HG03064 (cell line): ENCODE data around the gene CHTF18.
A peak's percentile ranks its signal among the peaks of the same experiment; 100 is the strongest.
"Not testable (repeated sequence)": the region's sequence is repeated elsewhere in the genome, so short reads cannot be mapped to it uniquely, and the experiment has no call there.

Source experiments
- ATAC-seq: cut with Tn5 transposase; IDR thresholded peaks from one replicate; pipeline ENCODE4 v1.9.1; 2021; ENCODE audit warnings: low read depth; ENCODE audit not compliant: unreplicated experiment

CHTF18 gene

DNA sequence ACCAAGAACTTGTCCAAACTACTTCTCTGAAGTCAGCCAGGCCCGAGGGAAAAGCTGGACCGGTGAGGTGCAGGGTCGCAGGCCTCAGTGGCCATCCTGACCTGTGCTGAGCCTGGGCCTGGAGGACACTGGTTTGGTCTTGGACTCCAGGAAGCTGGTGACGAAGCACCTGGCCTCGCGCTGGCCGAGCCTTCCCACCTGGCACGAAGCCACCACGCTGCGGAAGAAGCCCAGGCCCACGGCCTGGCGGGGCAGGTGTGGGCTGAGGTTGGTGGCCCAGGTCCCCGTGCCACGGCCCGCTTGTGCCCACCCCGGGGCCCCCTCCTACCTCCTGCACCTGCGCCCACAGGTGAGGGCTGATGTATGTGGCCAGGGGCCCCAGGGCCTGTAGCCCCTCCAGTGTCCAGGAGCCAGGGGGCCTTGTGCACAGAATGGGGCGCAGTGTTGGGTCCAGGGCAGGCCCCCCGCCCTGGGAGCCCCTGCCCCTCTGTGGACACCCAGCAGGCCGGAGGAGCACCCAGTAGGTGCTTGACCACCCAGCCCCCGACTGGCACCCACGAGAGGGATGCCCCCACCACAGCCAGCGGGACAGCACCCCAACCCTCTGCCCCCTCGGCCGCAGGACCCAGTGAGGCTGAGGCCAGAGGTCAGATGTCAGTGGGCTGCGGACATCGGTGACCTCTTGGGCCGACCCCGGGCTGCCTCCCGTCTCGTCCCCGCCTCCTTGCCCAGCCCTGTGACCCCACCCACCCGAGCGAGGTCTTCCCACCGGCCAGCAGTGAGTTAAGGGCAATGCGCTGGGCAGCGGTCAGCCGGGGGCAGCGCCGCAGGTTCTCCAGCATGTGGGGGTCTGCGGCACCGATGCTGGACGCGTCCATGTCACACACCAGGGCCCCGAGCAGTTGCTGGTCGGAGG lies 14.1 kb upstream of the CHTF18 start:
- no peak for ATAC-seq

DNA sequence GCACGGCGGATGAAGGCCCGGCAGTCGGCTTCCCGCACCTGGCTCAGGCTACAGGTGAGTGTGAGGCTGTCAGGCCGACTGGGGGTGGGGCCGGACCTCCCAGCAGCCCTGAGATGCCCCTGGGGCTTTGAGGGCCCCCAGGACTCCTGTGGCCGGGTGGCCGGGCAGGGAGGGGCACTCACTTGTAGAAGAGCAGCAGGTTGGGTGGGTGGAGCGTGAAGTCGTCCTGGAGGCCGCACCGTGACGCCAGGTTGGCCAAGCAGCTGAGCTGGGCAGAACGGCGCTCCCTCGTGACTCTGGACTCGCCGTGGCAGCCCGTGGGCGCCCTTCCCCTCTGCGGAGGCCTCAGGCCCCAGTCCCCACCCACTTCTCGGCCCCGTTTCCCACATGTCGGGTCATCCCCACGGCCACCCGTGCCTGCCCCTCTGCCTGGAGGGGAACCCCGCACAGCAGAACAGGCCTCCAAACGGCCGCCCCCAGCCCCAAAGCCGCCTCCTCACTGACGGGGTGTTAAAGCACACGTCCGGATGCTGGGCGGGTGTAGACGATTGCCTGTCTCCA lies 13.1 kb upstream of the CHTF18 start:
- ATAC-seq = no peak

DNA sequence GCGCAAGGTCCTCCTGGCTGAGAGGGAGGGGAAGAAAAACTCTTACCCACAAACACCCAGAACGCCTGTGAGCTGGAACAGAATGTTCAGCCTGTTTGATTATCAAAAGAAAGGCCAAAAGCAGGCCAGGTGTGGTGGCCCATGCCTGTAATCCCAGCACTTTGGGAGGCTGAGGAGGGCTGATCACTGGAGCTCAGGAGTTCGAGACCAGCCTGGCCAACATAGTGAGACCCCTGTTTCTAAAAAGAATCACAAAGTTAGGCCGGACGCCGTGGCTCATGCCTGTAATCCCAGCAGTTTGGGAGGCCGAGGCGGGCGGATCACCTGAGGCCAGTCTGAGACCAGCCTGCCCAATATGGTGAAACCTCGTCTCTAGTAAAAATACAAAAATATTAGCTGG lies 12.1 kb upstream of the CHTF18 start:
- not testable (repeated sequence) for ATAC-seq

DNA sequence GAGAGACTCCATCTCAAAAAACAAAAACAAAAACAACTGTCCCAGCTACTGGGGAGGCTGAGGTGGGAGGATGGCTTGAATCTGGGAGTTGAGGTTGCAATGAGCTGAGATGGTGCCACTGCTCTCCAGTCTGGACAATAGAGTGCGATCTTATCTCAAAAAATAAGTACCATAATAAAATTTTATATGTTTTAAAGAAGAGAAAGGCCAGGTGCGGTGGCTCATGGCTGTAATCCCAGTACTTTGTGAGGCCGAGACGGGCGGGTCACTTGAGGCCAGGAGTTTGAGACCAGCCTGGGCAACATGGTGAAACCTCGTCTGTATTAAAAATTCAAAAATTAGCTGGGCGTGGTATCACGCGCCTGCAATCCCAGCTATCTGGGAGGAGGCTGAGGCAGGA lies 11.6 kb upstream of the CHTF18 start:
- no peak for ATAC-seq

DNA sequence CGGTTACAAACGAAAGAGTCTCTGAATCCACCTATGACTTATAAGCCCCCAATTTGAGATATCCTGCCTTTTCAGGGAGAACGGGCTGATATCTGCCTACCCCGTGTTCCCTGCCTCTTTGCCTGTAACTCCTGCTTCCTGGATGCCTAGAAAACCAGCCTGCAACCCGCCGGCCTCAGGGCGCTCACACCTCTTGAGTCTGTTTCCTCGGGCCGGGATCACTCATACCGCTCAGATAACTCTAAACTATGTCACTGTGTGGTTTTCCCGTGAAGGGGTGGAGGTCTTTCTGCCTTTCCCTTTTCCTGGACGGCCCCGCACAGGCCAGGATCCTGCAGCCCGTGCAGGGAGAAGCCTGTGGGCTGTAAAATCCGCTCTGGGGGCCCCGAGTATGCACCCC lies 10.6 kb upstream of the CHTF18 start:
- no peak for ATAC-seq

DNA sequence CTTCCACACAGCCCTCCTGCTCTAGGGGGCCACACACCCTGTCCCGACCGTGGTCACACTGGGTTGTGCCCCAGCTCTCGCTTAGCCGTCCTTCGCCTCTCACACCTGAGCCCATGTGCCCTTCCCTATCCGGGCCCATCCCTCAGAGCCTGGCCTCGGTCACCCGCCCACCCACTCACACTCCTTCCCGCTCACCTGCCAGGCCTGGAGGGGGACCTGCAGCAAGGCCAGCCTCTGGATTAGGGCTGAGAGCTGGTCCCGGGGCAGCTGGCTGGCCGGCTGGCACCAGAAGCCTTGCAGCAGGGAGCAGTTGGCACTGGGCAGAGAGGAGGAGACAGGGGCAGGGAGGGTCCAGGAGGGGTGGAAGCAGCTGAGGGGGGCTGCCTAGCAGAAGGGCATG lies 10.0 kb upstream of the CHTF18 start:
- no peak for ATAC-seq

DNA sequence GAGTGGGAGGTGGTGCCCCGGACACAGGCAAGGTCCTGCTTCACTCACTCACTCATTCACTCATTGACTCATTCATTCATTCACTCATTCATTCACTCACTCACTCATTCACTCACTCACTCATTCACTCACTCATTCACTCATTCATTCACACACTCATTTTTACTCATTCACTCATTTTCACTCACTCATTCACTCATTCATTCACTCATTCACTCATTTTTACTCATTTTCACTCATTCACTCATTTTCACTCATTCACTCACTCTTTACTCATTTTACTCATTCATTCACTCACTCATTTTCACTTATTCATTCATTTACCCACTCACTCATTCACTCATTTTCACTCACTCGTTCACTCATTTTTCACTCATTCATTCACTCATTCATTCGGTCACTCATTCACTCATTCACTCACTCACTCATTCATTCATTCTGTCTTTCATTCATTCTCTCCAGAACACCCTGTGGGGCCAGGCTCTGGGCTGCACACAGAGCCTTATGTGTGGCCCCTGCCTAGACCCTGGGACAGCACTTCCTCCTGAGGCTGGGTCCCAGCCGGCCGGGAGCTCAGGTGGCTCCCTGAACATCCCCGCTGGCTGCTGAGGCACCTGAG lies 9.4 kb upstream of the CHTF18 start:
- no peak for ATAC-seq

DNA sequence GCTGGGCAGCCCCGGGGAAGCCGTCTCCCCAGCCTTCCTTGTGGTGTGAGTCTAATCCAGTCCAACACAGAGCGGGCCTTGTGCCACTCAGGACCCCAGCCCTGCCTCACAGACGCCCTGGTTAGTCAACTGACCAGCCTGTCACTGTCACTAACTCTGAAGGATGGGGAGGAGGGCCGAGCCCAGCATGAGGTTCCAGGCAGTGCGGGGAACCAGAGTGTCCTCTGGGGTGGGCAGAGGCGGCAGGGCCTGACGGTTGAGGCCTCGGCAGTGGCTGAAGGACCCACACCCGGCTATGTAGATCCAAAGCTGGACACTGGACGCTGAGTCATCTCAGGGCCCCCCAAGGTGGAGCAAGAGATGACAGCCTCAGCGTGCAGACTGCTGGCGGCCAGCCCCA lies 8.9 kb upstream of the CHTF18 start:
- ATAC-seq = no peak

DNA sequence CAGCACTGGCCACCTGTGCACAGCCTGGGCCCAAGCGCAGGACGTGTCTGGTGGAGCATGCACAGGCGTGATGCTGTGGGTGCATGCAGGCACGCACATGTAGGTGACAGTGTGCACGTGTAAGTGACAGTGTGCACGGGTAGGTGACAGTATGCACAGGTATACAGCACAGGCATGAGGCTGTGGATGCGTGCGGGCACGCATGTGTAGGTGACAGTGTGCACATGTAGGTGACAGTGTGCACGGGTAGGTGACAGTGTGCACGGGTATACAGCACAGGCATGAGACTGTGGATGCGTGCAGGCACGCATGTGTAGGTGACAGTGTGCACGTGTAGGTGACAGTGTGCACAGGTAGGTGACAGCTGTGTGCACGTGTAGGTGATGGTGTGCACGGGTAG lies 8.1 kb upstream of the CHTF18 start:
- ATAC-seq = no peak

DNA sequence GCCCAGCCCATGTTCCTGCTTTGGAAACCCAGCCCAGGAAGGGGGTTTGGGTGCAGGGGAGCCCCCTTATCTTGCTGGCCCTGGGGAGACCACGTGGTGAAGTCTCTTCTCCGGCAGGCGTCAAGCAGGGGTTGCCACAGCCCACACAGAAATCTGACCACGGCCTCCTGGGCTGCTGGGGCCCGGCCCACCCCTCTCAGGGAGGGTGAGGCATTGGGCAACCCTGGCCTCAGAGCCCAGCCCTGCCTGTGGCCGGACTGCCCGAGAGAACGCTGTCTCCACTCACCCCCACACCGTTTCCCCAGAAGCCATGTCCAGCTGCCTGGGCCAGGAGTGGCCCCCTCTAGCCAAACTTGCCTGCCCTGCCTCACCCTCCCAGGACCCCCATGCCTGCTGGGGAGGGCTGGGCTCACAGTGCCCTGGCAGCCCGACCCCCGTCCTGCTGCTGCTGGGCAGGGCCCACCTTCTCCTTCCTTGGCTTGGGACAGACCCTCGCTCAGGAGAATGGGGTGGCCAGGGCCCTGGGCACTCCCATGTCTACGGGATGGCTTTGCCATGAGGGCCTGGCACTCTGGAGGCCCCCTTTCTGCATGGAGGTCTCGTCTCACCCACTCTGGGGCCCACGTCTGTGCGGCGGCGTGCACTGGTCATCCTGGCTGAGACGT lies 6.9 kb upstream of the CHTF18 start:
- ATAC-seq = no peak

DNA sequence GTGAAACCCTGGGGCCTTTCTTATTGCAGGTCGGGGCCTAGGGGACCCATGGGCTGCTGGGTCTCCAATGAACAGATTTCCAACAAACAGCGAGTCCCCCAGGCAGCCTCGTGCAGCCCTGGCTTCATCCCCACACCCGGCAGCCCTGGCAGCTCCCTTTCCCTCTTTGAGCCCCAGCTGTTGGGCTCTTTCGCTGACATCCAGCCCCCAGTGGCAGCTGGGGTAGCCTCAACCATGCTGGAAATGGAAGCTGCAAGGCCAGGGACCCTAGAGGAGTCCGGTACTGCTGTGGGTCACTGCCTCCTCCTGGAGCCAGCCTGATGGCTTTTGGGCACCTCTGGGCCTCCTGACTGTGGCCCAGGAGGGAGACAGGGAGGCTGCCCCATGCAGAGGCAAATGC lies 6.2 kb upstream of the CHTF18 start:
- ATAC-seq = no peak

DNA sequence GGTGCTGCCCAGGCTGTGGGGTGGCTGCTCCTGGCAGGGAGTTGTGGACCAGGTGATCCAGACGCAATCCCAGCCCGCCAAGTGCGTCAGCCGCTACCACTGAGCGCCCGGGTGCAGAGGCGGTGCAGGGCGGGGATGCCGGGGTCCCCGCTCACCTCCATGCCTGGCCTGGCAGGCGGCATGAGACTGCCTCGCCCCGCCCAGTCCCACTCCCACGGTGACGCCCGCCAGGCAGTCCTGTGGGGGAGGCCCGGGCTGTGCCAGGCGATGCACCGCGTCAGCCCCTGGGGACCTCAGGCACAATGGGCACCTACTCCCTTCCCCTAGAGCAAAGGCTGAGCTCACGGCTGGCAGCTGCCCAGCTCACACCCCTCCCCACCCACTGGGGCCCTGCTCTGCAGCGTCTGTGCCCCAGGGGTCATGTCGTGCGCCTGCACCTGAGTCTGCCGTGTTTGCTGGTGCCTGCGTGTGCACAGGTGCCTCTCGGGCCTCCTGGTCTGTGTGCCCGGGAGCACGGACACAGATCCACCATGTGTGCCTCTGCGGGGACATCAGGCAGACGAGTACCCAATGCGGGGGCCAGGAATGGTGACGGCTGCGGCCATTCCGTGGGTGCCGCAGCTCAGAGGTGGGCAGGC lies 5.5 kb upstream of the CHTF18 start:
- no peak for ATAC-seq

DNA sequence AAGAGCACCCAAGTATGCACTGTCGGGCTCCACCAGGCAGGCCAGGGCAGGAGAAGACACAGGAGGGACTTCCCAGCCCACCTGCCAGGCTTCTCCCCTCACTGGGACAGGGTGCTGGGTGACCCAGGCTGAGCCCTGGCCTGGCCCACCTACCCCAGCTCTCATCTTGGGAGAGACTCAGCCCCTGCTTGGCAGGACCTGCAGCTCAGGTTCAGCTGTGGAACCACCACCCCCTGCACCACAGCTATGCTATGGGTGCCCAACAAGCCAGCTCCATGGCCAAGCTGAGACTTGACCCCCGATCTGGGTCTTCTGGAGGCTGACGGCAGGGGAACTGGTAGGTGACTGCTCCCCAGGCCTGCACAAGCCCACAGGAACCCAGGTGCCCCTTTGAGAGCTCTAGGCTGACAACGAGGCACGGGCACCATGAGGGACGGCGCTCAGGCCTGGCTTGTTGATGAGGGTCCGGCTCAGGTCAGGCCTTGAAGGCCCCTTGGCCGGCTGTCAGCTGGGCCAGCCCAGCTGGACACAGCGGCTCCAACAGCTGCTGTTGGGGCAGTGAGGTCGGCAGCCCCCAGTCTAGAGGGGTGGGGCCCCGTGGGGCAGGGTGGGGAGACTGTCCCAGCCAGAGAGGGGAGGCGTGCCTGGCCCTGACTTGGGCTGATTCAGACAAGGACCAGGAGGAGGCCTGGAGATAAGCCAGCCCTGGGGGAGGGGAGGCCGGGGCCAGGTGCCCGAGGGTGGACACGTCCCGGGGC lies 4.8 kb upstream of the CHTF18 start:
- no peak for ATAC-seq

DNA sequence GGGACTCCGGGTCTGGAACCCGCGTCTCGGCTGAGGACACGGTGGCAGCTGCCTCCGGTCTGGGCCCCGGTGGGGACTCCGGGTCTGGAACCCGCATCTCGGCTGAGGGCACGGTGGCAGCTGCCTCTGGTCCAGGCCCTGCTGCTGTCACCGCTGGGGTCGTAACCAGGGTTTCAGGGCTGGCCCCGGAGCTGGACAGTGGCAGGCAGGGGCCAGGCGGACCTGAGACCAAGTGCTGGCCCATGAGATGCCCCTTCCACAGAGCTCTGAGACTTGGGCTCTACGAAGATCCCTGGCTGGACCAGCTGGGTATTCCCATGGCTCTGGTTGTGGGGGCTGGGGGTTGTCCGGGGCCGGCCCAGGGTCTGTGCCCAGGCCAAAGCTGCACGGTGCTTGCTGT lies 4.0 kb upstream of the CHTF18 start:
- ATAC-seq = no peak

DNA sequence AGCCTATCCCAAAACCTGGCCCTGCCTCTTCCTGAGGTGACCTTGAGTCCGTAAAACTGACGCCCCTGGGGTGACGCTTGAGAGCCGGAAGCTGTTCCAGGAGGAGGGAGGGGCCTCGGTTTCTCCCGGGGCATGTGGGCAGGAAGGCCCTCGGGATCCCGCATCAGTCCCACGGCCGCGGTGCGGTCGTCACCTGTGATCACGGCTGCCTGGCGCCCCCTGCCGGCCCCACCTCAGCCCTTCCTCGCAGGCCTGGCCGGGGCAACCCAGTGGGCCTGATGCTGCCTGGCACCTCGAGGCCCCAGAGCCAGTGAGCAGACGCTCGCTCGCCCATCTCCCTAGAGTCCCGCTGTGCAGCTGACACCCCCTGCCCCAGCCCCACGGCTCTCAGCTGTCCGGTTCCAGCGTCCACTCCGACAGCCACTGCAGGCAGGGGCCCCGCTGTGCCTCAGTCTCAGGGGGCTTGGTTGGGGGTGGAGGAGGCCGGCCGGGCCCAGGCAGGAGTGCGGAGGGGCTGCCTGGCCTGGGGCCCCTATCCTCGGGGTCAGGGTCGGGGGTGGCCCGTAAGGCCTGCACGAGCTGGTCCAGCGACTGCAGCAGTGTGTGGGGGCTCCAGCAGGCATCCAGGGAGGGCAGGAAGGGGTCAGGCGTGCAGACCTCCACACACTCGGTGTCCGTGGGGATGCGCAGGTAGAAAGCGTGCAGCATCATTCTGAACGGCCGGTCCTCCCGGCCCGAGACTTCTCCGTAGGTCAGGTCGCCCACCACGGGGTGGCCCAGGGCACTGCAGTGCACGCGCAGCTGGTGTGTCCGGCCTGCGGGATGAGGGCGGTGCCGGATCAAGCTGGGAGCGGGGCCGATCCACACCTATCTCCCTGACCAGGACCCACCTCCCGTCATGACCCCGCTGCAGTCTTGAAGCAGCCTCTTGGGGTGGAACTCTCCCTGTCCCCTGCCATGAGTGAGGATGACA lies 2.6 kb upstream of the CHTF18 start:
- ATAC-seq = no peak

DNA sequence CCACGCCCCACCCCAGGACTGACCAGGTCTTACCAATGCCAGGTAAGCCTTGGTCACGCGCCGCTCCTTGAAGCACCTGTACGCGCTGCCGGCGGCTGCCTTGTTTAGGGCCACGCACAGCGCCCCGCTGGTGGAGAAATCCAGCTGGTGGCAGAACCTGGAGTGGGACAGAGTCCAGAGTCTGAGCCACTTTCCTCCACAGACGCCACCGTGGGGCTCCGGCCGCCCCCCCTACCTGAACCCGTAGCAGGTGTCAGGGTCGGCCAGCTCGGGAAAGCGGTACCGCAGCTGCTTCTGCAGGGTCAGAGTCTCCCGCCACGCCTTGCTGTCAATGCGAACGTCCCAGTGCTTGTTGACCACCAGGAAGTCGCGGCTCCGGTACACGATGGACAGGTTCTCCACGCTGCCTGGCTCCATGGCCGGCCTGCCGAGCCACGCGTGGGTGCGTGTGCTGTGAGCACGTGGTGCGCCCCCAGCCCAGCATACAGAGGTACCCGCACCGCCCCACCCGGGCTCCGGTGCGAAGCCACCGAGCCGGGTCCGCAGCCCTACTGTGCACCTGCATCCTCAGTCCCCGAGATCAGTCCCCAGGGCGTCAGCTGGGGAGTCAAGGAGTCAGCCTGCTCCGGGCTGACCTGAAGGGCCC lies 976 bp upstream of the CHTF18 start:
- no peak for ATAC-seq

DNA sequence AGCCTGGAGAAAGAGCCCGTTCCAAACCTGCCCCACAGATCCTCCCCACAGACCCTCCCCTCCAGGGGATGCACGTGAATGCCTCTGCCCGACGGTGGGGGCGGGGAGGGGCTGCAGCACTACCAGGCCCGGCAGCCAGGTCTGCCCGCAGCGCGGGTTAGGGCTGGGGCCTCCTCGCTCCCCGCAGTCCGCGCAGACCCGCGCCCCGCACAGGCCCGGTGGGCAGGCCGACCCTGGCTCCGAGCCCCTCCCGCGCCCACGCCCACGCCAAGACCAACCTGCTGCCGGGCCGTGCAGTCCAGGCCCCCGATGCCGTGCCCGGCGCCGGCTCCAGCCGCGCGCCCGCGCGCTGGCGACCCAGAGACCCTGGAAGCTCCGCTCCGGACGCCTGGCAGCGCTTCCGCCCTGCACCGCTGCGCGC lies 432 bp upstream of the CHTF18 start, which contains the start of gene RPUSD1:
TSS of gene RPUSD1 (minus strand) at position 404 of the 421 bp plus-strand sequence. CDS start 644 bp downstream, outside the sequence.
- peak; percentile 14 for ATAC-seq

DNA sequence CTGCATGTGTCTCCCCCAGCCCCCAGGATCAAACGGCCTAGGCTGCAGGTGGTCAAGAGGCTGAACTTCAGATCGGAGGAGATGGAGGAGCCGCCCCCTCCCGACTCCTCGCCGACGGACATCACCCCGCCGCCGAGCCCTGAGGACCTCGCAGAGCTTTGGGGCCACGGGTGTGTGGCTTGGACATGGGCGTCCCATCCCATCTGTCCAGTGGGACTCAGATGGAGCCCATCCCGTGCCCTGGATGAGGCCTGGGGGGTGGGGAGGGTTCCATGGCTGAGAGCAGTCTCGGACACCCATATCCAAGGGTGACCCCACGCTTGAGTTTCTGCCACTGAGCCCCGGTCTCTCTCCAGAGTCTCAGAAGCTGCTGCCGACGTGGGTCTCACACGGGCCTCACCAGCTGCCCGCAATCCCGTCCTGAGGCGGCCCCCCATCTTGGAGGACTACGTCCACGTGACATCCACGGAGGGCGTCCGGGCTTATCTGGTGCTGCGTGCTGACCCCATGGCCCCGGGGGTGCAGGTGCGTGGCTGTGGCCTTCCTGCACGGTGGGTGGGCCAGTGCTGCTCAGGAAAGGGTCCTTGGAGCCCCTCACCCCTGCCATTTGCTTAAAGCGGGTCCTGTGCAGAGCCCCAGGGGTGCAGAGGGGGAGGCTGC lies 901 bp downstream of the CHTF18 start:
- no peak for ATAC-seq
